ENCODE results near the gene SMARCA5.
A peak's percentile ranks its signal among the peaks of the same experiment; 100 is the strongest.

SMARCA5 gene

DNA sequence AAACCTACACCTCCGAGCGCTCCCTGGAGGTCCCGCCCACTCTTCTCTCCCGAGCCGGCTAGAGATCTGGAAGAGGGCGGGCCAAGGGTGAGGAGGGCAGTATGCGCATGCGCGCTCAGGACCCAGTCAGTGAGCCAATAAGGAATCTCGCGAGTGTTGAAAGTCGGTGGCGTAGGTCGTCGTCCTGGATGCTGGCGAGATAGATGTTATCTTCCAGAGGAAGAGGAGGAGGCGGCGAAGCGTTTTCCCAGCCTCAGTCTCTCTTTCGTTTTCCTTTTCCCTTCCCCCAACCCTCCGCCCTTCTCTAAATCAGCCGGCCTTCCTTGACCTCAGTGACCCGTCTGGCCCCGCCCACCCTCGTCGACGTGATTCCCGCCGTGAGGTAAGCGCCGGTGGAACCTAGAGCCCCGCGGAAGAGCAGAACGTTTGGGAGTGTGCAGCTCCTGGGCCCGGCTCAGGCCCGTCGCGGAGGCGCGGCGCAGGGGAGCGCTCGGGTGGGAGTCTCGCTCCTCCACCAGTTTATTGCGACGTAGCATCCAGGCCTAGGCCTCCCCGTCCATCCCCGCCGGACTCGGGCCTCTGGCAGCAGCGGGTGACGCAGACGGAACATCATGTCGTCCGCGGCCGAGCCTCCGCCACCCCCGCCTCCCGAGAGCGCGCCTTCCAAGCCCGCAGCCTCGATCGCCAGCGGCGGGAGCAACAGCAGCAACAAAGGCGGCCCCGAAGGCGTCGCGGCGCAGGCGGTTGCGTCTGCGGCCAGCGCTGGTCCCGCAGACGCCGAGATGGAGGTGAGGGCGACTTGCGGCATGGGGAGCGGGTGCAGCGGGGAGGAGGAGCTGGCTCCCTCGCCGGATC lies at the start of gene SMARCA5 (continued):
- TF ChIP-seq, protein P1, sequence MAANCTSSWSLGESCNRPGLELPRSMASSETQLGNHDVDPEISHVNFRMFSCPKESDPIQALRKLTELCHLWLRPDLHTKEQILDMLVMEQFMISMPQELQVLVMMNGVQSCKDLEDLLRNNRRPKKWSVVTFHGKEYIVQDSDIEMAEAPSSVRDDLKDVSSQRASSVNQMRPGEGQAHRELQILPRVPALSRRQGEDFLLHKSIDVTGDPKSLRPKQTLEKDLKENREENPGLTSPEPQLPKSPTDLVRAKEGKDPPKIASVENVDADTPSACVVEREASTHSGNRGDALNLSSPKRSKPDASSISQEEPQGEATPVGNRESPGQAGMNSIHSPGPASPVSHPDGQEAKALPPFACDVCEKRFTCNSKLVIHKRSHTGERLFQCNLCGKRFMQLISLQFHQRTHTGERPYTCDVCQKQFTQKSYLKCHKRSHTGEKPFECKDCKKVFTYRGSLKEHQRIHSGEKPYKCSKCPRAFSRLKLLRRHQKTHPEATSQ (tag by site-specific recombination; IDR thresholded peaks at IDR 0.05): 0 out of 2 replicates have a peak, but pooled peaks have one; percentile 32
- no peak for TF ChIP-seq ZNF404 (tag by site-specific recombination; IDR thresholded peaks at IDR 0.05)
- TF ChIP-seq SP3 (tag by site-specific recombination; IDR thresholded peaks at IDR 0.05): peak; percentile 77
- no peak for TF ChIP-seq ZNF664 (tag by site-specific recombination; IDR thresholded peaks at IDR 0.05)
- no peak for TF ChIP-seq ZNF350 (tag by site-specific recombination; IDR thresholded peaks at IDR 0.05)
- no peak for TF ChIP-seq ZNF311 (tag by site-specific recombination; IDR thresholded peaks at IDR 0.05; ENCODE audit: borderline replicate concordance)
- no peak for TF ChIP-seq ZIC2 (tag by site-specific recombination; IDR thresholded peaks at IDR 0.05)
- no peak for TF ChIP-seq ZNF510 (tag by site-specific recombination; IDR thresholded peaks at IDR 0.05; ENCODE audit: insufficient replicate concordance)
- peak; percentile 29; the same call in 1 of the 2 replicates for TF ChIP-seq ZBTB17 (tag by site-specific recombination; IDR thresholded peaks at IDR 0.05)
- TF ChIP-seq, protein P2, sequence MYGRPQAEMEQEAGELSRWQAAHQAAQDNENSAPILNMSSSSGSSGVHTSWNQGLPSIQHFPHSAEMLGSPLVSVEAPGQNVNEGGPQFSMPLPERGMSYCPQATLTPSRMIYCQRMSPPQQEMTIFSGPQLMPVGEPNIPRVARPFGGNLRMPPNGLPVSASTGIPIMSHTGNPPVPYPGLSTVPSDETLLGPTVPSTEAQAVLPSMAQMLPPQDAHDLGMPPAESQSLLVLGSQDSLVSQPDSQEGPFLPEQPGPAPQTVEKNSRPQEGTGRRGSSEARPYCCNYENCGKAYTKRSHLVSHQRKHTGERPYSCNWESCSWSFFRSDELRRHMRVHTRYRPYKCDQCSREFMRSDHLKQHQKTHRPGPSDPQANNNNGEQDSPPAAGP (tag by site-specific recombination; IDR thresholded peaks at IDR 0.05): peak; percentile 33; the same call in 1 of the 2 replicates
- no peak for TF ChIP-seq ZNF529 (tag by site-specific recombination; IDR thresholded peaks at IDR 0.05; ENCODE audit: insufficient replicate concordance)
- TF ChIP-seq, protein P3, sequence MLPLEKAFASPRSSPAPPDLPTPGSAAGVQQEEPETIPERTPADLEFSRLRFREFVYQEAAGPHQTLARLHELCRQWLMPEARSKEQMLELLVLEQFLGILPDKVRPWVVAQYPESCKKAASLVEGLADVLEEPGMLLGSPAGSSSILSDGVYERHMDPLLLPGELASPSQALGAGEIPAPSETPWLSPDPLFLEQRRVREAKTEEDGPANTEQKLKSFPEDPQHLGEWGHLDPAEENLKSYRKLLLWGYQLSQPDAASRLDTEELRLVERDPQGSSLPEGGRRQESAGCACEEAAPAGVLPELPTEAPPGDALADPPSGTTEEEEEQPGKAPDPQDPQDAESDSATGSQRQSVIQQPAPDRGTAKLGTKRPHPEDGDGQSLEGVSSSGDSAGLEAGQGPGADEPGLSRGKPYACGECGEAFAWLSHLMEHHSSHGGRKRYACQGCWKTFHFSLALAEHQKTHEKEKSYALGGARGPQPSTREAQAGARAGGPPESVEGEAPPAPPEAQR (tag by site-specific recombination; IDR thresholded peaks at IDR 0.05): no peak
- TF ChIP-seq ZNF558 (tag by site-specific recombination; IDR thresholded peaks at IDR 0.05): no peak
- peak; percentile 57; the same call in 1 of the 2 replicates for TF ChIP-seq KLF10 (tag by site-specific recombination; IDR thresholded peaks at IDR 0.05)
- TF ChIP-seq ZNF10 (tag by site-specific recombination; IDR thresholded peaks at IDR 0.05): no peak
- TF ChIP-seq, protein P4, sequence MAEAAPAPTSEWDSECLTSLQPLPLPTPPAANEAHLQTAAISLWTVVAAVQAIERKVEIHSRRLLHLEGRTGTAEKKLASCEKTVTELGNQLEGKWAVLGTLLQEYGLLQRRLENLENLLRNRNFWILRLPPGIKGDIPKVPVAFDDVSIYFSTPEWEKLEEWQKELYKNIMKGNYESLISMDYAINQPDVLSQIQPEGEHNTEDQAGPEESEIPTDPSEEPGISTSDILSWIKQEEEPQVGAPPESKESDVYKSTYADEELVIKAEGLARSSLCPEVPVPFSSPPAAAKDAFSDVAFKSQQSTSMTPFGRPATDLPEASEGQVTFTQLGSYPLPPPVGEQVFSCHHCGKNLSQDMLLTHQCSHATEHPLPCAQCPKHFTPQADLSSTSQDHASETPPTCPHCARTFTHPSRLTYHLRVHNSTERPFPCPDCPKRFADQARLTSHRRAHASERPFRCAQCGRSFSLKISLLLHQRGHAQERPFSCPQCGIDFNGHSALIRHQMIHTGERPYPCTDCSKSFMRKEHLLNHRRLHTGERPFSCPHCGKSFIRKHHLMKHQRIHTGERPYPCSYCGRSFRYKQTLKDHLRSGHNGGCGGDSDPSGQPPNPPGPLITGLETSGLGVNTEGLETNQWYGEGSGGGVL (tag by site-specific recombination; IDR thresholded peaks at IDR 0.05): no peak; the same call in 1 of the 2 replicates
- no peak for TF ChIP-seq ZNF114 (tag by site-specific recombination; IDR thresholded peaks at IDR 0.05)
- TF ChIP-seq, protein P5, sequence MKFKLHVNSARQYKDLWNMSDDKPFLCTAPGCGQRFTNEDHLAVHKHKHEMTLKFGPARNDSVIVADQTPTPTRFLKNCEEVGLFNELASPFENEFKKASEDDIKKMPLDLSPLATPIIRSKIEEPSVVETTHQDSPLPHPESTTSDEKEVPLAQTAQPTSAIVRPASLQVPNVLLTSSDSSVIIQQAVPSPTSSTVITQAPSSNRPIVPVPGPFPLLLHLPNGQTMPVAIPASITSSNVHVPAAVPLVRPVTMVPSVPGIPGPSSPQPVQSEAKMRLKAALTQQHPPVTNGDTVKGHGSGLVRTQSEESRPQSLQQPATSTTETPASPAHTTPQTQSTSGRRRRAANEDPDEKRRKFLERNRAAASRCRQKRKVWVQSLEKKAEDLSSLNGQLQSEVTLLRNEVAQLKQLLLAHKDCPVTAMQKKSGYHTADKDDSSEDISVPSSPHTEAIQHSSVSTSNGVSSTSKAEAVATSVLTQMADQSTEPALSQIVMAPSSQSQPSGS (tag by site-specific recombination; IDR thresholded peaks at IDR 0.05; ENCODE audit: low read depth): 0 out of 2 replicates have a peak, but pooled peaks have one; percentile 33
- no peak; the same call in 1 of the 2 replicates for TF ChIP-seq ZBTB48 (tag by site-specific recombination; IDR thresholded peaks at IDR 0.05)
- TF ChIP-seq ZNF423 (tag by site-specific recombination; IDR thresholded peaks at IDR 0.05): no peak
- no peak for TF ChIP-seq ZNF544 (tag by site-specific recombination; IDR thresholded peaks at IDR 0.05)
- TF ChIP-seq, protein P6, sequence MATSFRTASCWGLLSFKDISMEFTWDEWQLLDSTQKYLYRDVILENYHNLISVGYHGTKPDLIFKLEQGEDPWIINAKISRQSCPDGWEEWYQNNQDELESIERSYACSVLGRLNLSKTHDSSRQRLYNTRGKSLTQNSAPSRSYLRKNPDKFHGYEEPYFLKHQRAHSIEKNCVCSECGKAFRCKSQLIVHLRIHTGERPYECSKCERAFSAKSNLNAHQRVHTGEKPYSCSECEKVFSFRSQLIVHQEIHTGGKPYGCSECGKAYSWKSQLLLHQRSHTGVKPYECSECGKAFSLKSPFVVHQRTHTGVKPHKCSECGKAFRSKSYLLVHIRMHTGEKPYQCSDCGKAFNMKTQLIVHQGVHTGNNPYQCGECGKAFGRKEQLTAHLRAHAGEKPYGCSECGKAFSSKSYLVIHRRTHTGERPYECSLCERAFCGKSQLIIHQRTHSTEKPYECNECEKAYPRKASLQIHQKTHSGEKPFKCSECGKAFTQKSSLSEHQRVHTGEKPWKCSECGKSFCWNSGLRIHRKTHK (tag by site-specific recombination; IDR thresholded peaks at IDR 0.05): no peak
- peak; percentile 83 for TF ChIP-seq KLF9 (tag by site-specific recombination; IDR thresholded peaks at IDR 0.05; ENCODE audit: low read depth)
- TF ChIP-seq, protein P7, sequence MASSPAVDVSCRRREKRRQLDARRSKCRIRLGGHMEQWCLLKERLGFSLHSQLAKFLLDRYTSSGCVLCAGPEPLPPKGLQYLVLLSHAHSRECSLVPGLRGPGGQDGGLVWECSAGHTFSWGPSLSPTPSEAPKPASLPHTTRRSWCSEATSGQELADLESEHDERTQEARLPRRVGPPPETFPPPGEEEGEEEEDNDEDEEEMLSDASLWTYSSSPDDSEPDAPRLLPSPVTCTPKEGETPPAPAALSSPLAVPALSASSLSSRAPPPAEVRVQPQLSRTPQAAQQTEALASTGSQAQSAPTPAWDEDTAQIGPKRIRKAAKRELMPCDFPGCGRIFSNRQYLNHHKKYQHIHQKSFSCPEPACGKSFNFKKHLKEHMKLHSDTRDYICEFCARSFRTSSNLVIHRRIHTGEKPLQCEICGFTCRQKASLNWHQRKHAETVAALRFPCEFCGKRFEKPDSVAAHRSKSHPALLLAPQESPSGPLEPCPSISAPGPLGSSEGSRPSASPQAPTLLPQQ (tag by site-specific recombination; IDR thresholded peaks at IDR 0.05): peak; percentile 33; the same call in 1 of the 2 replicates
- TF ChIP-seq, protein P8, sequence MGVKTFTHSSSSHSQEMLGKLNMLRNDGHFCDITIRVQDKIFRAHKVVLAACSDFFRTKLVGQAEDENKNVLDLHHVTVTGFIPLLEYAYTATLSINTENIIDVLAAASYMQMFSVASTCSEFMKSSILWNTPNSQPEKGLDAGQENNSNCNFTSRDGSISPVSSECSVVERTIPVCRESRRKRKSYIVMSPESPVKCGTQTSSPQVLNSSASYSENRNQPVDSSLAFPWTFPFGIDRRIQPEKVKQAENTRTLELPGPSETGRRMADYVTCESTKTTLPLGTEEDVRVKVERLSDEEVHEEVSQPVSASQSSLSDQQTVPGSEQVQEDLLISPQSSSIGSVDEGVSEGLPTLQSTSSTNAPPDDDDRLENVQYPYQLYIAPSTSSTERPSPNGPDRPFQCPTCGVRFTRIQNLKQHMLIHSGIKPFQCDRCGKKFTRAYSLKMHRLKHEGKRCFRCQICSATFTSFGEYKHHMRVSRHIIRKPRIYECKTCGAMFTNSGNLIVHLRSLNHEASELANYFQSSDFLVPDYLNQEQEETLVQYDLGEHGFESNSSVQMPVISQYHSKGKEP (tag by site-specific recombination; IDR thresholded peaks at IDR 0.05): no peak
- no peak for TF ChIP-seq ZNF548 (tag by site-specific recombination; IDR thresholded peaks at IDR 0.05)
- no peak for TF ChIP-seq ZNF791 (tag by site-specific recombination; IDR thresholded peaks at IDR 0.05)
